ENCODE data around the gene KCNJ9.
A peak's percentile ranks its signal among the peaks of the same experiment; 100 is the strongest.

Gene KCNJ9

GRCh38 chr1:160075836-160076235 is 5.5 kb upstream of the KCNJ9 start:
- H3K4me3 ChIP-seq (ENCODE audit: low read length), result no peak overlapping the region

GRCh38 chr1:160076295-160076694 is 5.0 kb upstream of the KCNJ9 start:
- DNase-seq (ENCODE audit: low read depth), result no peak
- TF ChIP-seq, protein P1, sequence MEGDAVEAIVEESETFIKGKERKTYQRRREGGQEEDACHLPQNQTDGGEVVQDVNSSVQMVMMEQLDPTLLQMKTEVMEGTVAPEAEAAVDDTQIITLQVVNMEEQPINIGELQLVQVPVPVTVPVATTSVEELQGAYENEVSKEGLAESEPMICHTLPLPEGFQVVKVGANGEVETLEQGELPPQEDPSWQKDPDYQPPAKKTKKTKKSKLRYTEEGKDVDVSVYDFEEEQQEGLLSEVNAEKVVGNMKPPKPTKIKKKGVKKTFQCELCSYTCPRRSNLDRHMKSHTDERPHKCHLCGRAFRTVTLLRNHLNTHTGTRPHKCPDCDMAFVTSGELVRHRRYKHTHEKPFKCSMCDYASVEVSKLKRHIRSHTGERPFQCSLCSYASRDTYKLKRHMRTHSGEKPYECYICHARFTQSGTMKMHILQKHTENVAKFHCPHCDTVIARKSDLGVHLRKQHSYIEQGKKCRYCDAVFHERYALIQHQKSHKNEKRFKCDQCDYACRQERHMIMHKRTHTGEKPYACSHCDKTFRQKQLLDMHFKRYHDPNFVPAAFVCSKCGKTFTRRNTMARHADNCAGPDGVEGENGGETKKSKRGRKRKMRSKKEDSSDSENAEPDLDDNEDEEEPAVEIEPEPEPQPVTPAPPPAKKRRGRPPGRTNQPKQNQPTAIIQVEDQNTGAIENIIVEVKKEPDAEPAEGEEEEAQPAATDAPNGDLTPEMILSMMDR (IDR thresholded peaks at IDR 0.05; ENCODE audit: insufficient read depth, low read depth, low read length, missing control alignments), result no peak
- H3K4me3 ChIP-seq (ENCODE audit: low read length), result no peak overlapping the region

More at GRCh38 chr1:160075836-160076235, 5.5 kb upstream of the KCNJ9 start:
- TF ChIP-seq, protein P1 (IDR thresholded peaks at IDR 0.05; ENCODE audit: insufficient read depth, low read depth, low read length, missing control alignments), result no peak
- DNase-seq (ENCODE audit: low read depth), result no peak

GRCh38 chr1:160077486-160077885 is 3.9 kb upstream of the KCNJ9 start:
- no peak for DNase-seq (ENCODE audit: low read depth)
- TF ChIP-seq, protein P1 (IDR thresholded peaks at IDR 0.05; ENCODE audit: insufficient read depth, low read depth, low read length, missing control alignments), result no peak
- no peak overlapping the region for H3K4me3 ChIP-seq (ENCODE audit: low read length)

GRCh38 chr1:160078512-160079195 is 2.7 kb upstream of the KCNJ9 start:
- DNase-seq (ENCODE audit: low read depth), result peak; percentile 49
- TF ChIP-seq, protein P1 (IDR thresholded peaks at IDR 0.05; ENCODE audit: insufficient read depth, low read depth, low read length, missing control alignments), result peak; percentile 82
- no peak overlapping the region for H3K4me3 ChIP-seq (ENCODE audit: low read length)

- no peak overlapping the region for H3K4me3 ChIP-seq (ENCODE audit: low read length)
- TF ChIP-seq, protein P1 (IDR thresholded peaks at IDR 0.05; ENCODE audit: insufficient read depth, low read depth, low read length, missing control alignments), result no peak
- no peak for DNase-seq (ENCODE audit: low read depth)
These were observed 1.9 kb upstream of the KCNJ9 start for GRCh38 chr1:160079448-160079847.

GRCh38 chr1:160080381-160081100 is 797 bp upstream of the KCNJ9 start:
- H3K4me3 ChIP-seq (ENCODE audit: low read length), result no peak overlapping the region
- TF ChIP-seq, protein P1 (IDR thresholded peaks at IDR 0.05; ENCODE audit: insufficient read depth, low read depth, low read length, missing control alignments), result no peak
- DNase-seq (ENCODE audit: low read depth), result no peak

Data from epithelial cell of esophagus (primary cell).